ENCODE data around the gene SPAG6. TPM values are rescaled to one million over a fixed set of nuclear protein-coding genes. Genes with fewer than 3 reads are reported as not detected.

Gene SPAG6
- total RNA-seq, 1 donor from 2014 or later, result not detected

DNA sequence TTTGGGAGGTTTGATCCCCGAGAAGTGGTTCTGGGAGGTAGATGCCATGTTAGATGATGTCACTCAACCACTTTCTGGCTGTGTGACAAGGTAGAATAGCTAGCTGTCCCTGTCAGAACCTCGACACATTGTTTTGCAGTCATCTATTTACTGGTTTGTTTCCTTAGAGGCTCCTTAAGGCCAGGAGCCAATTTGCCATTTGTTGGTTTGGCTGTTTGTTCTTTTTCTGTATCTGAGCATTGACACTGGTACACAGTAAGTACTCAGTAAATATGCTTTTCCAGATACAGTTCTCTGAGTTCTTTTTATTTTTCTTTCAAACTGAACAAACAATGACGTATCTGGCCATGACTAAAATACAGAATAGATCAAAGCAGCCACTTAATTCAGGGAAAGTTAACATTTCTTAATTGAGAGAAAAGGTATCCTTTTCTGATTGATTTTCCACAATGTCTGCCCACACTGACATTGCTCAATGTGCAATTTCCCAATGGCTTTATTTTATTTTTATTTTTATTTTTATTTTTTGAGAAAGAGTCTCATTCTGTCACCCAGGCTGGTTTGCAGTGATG, 121.6 kb downstream of the SPAG6 start:
- DNase-seq (no peak), ATAC-seq (ENCODE audit: poor library complexity) (no peak)
- intact Hi-C loops (cut with DNase I), result no loop called here

Other genes with a start within 250 kb of the SPAG6 start
- gene EBLN1, start 127.5 kb upstream of the SPAG6 start, total RNA-seq, result not detected
- 87.0 TPM for gene COMMD3, start 29.1 kb upstream of the SPAG6 start, total RNA-seq
- 36.5 TPM for gene BMI1, start 24.4 kb upstream of the SPAG6 start, total RNA-seq

Measured in Right ventricle myocardium superior (tissue), 1 donor.